T follicular helper cell (primary cell): ENCODE data around the gene ACSF3.
"Not testable (repeated sequence)": the region's sequence is repeated elsewhere in the genome, so short reads cannot be mapped to it uniquely, and the experiment has no call there.

Experiments used
- DNase-seq: peaks from one replicate; pipeline ENCODE4 v3.0.0-alpha.2; 2020; ENCODE audit warnings: low read depth

The ACSF3 gene

GRCh38 chr16:89161763-89162713 lies 68.4 kb downstream of the ACSF3 start:
- DNase-seq, result no peak

DNA sequence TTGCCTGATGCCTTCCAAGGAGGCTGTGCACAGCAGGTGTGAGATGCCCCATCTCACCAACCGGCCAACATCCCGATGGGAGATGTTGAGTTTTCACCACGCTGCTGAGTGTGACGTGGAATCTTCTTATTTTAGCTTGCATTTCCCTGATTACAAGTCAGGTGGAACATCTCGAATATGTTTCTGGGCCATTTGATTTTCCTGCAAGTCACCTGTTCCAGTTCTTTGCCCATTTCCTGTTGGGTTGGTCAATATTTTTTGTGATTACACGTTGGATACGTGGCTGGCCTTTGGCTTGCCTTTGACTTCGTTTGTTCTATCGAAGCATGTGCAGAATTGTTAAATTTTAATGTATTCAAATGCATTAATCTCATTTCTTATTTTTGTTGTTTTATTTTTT lies 69.6 kb downstream of the ACSF3 start:
- no peak for DNase-seq

- no peak for DNase-seq
These were observed 70.8 kb downstream of the ACSF3 start for GRCh38 chr16:89164436-89164835.

- no peak for DNase-seq
These were observed 71.4 kb downstream of the ACSF3 start for GRCh38 chr16:89164847-89165680.

DNA sequence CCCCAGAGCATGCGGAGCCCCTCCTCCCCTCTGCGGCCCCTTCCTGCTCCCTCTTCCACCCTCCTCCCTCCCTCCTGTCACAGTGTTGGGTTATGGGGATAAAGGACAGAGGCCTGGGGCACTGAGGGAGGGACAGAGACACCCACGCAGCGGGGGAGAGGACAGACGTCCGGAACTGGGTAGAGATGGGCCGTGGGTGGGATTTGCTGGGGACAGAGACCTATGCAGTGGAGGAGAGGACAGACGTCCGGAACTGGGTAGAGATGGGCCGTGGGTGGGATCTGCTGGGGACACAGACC lies 72.0 kb downstream of the ACSF3 start:
- not testable (repeated sequence) for DNase-seq

DNA sequence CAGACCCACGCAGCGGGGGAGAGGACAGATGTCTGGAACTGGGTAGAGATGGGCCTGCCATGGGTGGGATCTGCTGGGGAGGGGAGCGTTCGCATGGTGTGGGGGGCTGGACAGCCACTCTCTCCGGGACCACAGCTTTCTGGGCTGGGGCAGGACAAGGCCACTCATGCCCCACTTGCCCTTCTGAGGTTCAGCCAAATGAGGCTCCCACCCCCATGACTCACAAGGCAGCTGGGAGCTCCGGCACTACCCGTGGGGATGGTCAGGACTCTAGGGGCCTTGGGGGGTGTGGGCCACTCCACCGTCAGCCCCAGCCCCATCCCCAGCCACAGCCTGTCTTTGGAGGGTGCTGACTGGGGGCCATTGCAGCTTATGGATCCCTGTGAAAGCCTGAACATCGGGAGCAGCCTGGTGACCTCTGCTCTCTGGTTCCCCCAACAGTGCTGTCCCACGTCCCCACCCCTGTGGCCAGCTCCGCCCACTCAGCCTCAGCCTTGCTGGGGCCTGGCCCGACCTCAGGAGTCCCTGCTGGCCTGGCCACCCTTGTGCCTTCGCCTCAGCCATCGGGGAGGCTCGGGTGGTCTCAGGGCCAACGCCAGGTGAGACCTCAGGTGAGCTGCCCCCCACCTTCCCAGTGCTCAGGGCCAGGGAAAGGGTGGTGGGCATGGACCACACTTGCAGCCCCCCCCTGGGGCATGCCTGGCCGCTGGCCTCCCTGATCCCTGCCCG lies 73.2 kb downstream of the ACSF3 start:
- no peak for DNase-seq

DNA sequence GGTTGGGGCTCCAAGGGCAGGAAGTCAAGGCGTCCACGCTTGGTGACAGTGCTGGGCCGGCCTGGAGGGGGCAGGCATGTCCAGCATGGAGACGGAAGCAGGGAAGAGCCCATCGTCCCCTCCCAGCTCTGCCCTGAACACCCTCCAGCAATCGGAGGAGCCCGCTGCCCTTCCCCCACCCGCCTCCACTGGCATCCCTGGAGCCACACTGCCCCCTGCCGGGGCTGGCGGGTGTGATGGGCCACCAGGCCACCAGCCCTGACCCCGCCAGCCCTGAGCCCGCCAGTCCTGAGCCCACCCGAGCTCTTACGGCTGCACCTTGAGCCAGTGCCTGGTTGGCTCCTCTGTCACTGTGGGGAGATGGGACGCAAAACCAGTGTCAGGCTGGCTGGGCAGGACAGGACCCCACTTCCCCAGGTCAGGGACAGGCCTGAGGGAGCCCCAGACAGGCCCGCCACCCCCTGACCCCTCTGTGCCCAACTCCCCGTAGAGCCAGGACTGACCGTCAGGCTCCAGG lies 73.8 kb downstream of the ACSF3 start:
- DNase-seq, result peak; percentile 76

GRCh38 chr16:89168381-89169189 lies 74.9 kb downstream of the ACSF3 start:
- no peak for DNase-seq

DNA sequence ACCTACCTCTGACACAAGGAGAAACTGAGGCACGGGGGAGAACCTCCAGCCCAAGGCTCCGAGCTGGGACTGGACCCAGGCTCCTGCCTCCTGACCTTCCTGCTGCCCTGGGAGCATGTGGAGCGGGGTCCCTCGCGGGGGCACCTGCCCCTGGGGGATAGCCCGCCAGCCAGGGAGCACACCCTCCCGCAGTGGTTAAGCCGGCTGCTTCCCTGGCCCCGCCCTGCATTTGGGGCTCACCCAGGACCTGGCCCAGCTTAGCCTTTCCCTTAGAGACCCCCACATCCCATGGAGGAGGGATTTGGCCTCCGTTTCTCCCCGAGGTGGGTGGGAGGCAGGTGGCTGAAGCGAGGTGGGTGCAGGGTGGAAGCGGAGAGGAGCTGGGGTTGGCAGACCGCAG lies 76.1 kb downstream of the ACSF3 start:
- DNase-seq, result no peak

DNA sequence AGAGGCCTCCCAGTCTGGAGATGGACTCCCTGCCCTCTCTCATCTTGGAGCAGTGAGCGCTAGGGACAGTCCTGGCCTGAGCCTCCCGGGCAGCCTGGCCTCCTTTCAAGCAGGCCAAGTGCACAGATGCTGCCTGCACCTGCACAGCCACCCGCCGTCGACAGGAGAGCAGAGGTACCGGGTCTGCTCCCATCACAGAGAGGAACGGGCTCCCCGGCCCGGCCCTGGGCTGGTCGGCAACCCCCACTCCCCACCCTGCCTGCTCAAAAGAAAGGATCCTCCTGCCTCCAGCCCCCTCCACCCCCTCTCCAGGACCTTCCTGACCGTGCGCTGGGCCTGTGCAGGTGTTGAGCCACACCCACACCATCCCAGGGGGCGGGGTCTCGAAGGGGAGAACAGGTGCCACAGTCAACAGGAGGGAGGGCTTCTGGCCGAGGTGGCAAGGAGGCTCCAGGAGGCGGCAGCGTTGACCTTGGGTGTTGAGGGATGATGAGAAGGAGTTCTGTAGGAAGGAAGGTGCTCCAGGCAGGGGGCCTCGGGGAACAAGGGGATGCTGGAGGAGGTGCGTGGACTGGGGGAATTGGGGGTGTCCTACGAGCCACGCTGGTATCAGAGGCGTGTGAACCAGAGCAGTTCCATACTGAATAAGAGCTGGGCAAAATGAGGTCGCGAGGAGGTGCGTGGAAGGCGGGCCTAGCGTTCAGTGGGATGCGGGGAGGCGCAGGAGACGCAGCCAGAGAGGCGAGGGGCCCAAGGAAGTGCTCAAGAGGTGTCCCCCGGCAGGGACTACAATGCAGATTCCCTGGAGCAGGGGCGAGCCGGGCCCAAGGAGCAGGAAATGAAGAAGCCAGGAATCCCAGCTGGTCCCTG lies 76.9 kb downstream of the ACSF3 start:
- DNase-seq, result no peak

DNA sequence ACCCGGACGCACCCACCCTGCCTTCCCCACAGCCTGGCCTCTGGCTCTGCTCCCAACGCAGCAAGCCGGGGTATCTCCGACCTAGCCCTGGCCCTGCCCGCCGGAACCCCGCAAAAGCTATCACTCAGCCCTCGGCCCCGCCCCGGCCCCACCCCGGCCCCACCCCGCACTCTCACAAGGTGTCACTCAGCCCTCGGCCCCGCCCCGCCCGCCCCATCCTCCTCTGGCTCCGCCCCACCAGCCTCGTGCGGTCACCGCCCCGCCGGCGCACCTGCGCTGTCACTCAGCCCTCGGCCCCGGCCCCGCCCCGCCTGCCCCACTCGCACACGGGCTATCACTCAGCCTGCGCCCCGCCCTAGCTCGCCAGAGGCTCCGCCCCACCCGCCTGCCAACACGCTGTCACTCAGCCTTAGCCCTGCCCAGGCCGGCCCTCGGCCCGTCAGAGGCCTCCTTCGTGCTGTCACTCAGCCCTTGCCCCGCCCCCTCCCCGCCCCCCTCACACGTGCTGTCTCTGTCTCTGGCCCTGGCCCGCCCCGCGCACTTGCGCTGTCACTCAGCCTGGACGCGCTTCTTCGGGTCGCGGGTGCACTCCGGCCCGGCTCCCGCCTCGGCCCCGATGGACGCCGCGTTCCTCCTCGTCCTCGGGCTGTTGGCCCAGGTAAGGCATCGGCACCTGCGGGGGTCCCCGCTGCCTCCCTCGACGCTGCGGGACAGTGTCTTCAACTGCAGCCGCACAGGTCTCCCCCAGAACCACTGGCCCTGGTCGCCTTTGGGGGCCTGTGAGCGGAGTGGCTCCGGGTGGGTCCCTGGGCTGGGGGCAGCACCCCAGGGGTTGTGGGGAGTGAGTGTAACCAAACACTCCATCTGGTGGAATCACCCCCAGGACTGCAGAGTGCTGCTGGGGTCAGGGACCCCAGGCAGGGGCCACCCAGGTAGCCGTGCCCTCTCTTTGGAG lies 77.8 kb downstream of the ACSF3 start, which contains the start of gene CDH15:
TSS of gene CDH15 (plus strand) at position 533 of the 955 bp plus-strand sequence. CDS start at position 617, 84 bp downstream.
- peak; percentile 94 for DNase-seq

DNA sequence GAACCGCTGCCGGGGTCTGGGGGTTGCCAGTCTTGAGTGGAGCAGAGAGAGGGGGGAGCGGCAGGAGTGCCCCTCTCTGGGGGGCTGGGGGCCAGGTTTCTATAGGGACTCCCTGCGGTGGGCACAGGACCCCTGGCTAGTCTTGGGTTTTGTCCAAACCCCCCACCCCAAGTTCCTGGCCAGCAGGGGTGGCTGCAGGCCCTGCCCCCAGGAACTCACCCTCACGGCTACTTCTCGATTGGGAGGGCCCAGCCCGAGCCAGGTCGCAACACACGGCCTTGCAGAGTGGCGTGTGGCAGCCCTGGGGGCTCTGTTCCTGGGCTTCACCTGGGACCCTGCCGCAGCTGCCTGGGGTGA lies 78.5 kb downstream of the ACSF3 start:
- DNase-seq, result no peak

DNA sequence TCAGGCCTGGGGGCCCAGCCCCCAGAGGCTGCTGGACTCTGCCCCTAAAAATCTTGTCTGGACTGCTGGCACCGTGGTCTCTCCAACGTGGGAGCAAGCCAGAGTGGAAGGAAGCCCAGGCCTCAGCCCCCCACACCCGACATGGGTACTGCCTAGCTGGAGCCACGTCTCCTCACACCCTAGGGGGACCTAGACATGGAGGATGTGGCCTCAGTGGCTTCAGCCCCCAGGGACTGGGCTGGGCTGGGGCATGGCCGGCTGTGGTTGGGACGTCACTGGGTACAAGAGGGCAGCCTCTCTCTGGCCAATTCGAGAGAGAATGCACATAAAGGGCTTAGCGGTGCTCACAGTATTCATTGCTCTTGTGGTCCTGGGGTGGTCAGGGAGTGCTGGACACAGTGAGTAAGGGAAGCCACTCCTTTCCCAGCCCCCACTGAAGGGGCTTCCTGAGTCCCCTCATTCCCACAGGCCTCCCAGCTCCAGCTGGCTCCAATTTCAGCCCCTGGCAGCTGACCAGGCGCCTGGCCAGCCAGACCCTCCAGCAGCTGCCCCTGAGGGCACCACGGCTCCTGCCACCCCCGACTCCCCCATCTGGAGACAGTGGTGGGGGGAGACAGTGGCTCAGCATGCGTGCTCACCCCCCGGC lies 79.0 kb downstream of the ACSF3 start:
- no peak for DNase-seq

- DNase-seq, result no peak
These were observed 79.7 kb downstream of the ACSF3 start for GRCh38 chr16:89173174-89173921.

DNA sequence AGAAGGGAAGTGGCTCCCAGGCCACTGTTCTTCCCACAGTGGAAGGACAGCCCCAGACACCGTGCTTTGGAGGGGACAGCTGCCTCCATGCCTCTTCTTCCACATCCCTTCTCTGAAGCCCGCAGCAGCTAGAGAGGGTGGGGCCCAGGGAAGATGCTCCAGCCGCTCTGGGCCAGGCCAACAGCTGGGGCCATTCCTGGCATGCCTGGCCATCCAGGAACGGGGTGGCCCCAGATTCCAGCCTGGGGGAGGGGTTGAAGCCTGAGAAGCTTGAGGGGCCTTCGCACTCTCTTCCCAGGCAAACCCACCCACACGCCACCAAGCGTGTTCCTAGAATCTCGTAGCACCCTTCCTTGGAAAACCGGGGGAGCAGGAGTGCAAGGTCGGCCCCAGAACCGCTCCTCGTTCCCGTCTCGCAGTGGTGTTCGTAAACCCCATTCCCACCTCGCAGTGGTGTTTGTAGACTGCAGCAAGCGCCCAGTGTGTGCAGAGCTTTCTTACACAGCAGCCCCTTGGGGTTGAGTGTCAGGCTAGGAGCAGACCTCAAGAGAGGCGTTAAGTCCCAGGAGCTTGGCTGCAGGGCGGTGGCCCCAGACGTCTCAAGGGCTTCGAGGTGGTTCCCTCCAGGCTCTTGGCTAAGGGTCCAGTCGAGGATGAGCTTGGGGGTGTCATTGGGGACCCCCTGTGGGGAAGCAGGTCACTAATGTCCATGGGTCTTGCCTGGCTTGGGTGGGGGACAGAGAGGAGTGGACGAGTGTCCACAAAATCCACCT lies 80.6 kb downstream of the ACSF3 start:
- DNase-seq, result no peak

DNA sequence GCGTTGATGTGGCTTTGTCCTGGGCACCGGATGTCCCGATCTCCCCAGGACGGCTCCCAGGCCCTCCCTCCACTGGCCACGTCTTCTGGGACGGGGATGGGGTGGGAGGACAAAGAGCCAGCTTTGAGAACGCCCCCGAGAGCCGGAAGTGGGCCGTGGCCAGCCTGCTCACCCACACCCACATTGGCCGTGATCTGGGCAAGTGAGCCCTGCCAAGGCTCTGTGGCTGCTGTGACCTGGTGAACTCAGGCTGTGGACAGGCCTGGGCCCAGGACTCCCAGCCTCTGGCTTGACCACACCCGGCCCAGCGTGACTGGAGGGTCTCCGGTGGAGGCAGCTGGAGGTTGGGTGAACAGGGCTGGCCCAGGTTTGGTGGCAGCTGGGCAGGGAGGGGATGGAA lies 81.2 kb downstream of the ACSF3 start:
- DNase-seq, result no peak
